Rectal smooth muscle tissue (tissue), 1 donor: ENCODE results near the gene ROPN1.
"Not testable (repeated sequence)": the region's sequence is repeated elsewhere in the genome, so short reads cannot be mapped to it uniquely, and the experiment has no call there.

Experiments used
- H3K27ac ChIP-seq: one replicate; pipeline ENCODE4 v1.7.0; 2013; ENCODE audit warnings: low read depth, low read length, inconsistent platforms
- H3K27me3 ChIP-seq: one replicate; pipeline ENCODE4 v1.7.0; 2013; ENCODE audit warnings: low read length; ENCODE audit not compliant: control insufficient read depth, insufficient read depth
- H3K36me3 ChIP-seq: one replicate; pipeline ENCODE4 v1.7.0; 2013; ENCODE audit warnings: low read length; ENCODE audit not compliant: control insufficient read depth, insufficient read depth
- H3K4me1 ChIP-seq: one replicate; pipeline ENCODE4 v1.7.0; 2013; ENCODE audit warnings: low read length; ENCODE audit not compliant: control insufficient read depth, insufficient read depth
- H3K4me3 ChIP-seq: one replicate; pipeline ENCODE4 v1.7.0; 2013; ENCODE audit warnings: low read length
- H3K9ac ChIP-seq: one replicate; pipeline ENCODE4 v1.7.0; 2013; ENCODE audit warnings: low read length

Gene ROPN1

DNA sequence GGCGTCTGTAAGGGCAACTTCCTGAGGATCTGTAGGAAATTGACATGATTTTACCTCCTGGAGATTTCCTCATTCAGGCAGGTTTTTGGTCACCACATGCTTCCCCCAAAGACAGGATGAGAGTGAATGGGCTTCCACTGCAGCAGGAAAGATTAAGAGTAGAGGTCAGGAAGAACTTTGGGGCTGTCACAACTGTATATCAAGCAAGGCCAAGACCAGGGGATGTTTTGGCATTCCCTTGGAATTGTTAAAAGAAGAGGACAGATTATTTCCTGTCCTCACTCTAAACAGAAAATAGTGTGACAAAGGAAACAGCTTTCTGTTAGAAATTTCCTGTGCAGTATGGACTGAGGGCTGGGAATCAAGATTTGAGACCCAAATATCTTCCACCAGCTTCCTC lies 31.6 kb upstream of the ROPN1 start:
- not testable (repeated sequence) for H3K27ac ChIP-seq, H3K4me1 ChIP-seq, H3K27me3 ChIP-seq, H3K4me3 ChIP-seq, H3K36me3 ChIP-seq, H3K9ac ChIP-seq

GRCh38 chr3:124019291-124019690 lies 27.4 kb upstream of the ROPN1 start:
- no peak overlapping the region for H3K4me3 ChIP-seq
- no peak overlapping the region for H3K9ac ChIP-seq
- no peaks in the 10 kb centered on the region for H3K27me3 ChIP-seq
- no peak overlapping the region for H3K27ac ChIP-seq
- H3K4me1 ChIP-seq = no peaks in the 10 kb centered on the region
- no peaks in the 10 kb centered on the region for H3K36me3 ChIP-seq

GRCh38 chr3:124017502-124017901 lies 25.6 kb upstream of the ROPN1 start:
- H3K9ac ChIP-seq, H3K4me3 ChIP-seq, H3K27ac ChIP-seq, H3K4me1 ChIP-seq, H3K27me3 ChIP-seq, H3K36me3 ChIP-seq: not testable (repeated sequence)

DNA sequence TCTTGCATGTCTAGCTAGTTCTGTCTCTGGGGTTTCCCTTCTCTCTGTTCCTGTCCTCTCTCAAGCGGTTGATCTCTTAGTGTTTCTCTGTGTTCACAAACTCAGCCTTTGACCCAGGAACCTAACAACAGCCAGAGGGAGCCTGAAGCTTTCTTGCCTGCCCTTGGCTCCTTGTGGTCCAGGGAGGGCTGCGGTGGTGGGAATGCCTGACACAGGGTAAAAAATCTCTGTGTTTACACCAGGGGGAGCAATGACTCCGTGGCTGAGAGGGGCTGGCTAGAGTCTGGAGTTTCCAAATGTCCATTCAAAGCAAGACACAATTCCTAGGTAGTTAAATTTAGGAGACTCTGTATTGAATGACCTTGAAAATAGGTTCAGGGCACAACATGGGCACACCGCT lies 24.6 kb upstream of the ROPN1 start:
- H3K4me1 ChIP-seq, H3K4me3 ChIP-seq, H3K36me3 ChIP-seq, H3K27me3 ChIP-seq, H3K9ac ChIP-seq, H3K27ac ChIP-seq: not testable (repeated sequence)

- Histone ChIP-seq H3K9ac (no peak overlapping the region), H3K4me1 (no peaks in the 10 kb centered on the region), H3K27me3 (no peaks in the 10 kb centered on the region), H3K27ac (no peak overlapping the region), H3K4me3 (no peak overlapping the region), H3K36me3 (no peaks in the 10 kb centered on the region)
Observed at GRCh38 chr3:124014366-124014942, 22.5 kb upstream of the ROPN1 start.

- not testable (repeated sequence) for H3K27ac ChIP-seq, H3K4me1 ChIP-seq, H3K4me3 ChIP-seq, H3K36me3 ChIP-seq, H3K9ac ChIP-seq, H3K27me3 ChIP-seq
Observed at GRCh38 chr3:124008321-124008720, 16.4 kb upstream of the ROPN1 start.

- Histone ChIP-seq H3K9ac (no peak overlapping the region), H3K27ac (no peak overlapping the region), H3K36me3 (no peaks in the 10 kb centered on the region), H3K4me3 (no peak overlapping the region), H3K27me3 (no peaks in the 10 kb centered on the region), H3K4me1 (no peaks in the 10 kb centered on the region)
Observed at GRCh38 chr3:124007186-124007585, 15.3 kb upstream of the ROPN1 start.

GRCh38 chr3:124002405-124003079 lies 10.6 kb upstream of the ROPN1 start:
- not testable (repeated sequence) for H3K27ac ChIP-seq, H3K4me3 ChIP-seq, H3K9ac ChIP-seq

GRCh38 chr3:124001366-124001765 lies 9.4 kb upstream of the ROPN1 start:
- not testable (repeated sequence) for H3K4me1 ChIP-seq, H3K4me3 ChIP-seq, H3K27me3 ChIP-seq, H3K27ac ChIP-seq, H3K9ac ChIP-seq, H3K36me3 ChIP-seq

More at GRCh38 chr3:124002405-124003079, 10.6 kb upstream of the ROPN1 start:
- not testable (repeated sequence) for H3K27me3 ChIP-seq, H3K4me1 ChIP-seq, H3K36me3 ChIP-seq

DNA sequence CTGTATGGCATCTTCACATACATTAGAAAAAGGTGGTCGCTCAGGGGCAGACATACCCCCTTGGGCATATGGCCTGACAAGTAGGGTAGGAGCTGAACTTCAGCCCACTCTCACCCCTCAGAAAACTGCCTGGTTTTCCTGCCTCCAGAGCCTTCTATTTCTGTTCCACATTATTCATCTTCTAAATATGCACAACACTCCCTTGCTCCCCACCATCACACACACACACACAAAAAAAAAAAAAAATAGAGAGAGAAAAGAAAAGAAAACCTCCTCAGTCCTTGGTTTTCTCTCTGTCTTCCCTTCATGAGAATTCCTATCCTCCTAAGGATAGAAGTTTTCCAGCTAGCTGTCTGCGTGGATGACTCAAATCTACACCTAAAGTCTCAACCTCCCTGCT lies 5.6 kb upstream of the ROPN1 start:
- no peaks in the 10 kb centered on the region for H3K4me1 ChIP-seq
- H3K27ac ChIP-seq = no peak overlapping the region
- no peak overlapping the region for H3K9ac ChIP-seq
- no peak overlapping the region for H3K4me3 ChIP-seq
- H3K36me3 ChIP-seq = no peaks in the 10 kb centered on the region
- H3K27me3 ChIP-seq = peaks cover 3% of the 10 kb centered on the region

DNA sequence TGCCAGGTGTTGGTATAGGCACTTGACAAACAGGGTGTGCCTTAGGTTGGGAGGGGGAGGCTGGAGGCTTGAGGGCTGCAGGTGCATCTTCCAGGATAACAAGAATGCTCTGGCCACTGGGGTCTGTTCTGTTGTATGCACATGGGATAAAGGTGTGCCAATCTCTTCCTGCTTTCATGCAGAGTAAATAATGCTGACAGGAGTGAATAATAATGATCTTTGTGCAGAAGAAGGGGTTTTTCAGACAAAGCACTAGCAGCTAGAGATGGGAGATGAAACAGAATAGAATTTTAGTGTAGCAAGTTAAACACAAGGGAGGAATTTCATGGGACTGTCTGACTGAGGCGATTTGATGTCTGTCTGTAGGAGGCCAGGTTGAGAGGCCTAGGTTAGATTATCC lies 1.9 kb upstream of the ROPN1 start:
- Histone ChIP-seq H3K4me1 (no peaks in the 10 kb centered on the region), H3K36me3 (no peaks in the 10 kb centered on the region), H3K4me3 (no peak overlapping the region), H3K27me3 (peaks cover 3% of the 10 kb centered on the region), H3K27ac (no peak overlapping the region), H3K9ac (no peak overlapping the region)

GRCh38 chr3:123986427-123986826 lies 5.5 kb downstream of the ROPN1 start:
- no peak overlapping the region for H3K27ac ChIP-seq
- H3K27me3 ChIP-seq = no peaks in the 10 kb centered on the region
- H3K4me3 ChIP-seq = no peak overlapping the region
- H3K9ac ChIP-seq = no peak overlapping the region
- H3K4me1 ChIP-seq = no peaks in the 10 kb centered on the region
- H3K36me3 ChIP-seq = no peaks in the 10 kb centered on the region

- H3K4me3 ChIP-seq = no peak overlapping the region
- H3K9ac ChIP-seq = no peak overlapping the region
- no peaks in the 10 kb centered on the region for H3K4me1 ChIP-seq
- no peaks in the 10 kb centered on the region for H3K36me3 ChIP-seq
- no peak overlapping the region for H3K27ac ChIP-seq
- no peaks in the 10 kb centered on the region for H3K27me3 ChIP-seq
Observed at GRCh38 chr3:123984957-123985356, 7.0 kb downstream of the ROPN1 start.
